ENCODE data around the gene FAM222A. TPM values are rescaled to one million over a fixed set of nuclear protein-coding genes. Genes with fewer than 3 reads are reported as not detected.
A peak's percentile ranks its signal among the peaks of the same experiment; 100 is the strongest.

The FAM222A gene
- total RNA-seq, 4 donors from 2014 or later: 1.4 to 3.0 (median 1.8) TPM

- H3K27ac ChIP-seq: no peak overlapping the region
- TF ChIP-seq EP300 (IDR thresholded peaks at IDR 0.05; ENCODE audit: low read depth) (no peak), POLR2AphosphoS5 (IDR thresholded peaks at IDR 0.05) (no peak), POLR2A (IDR thresholded peaks at IDR 0.05) (no peak)
- TF ChIP-seq, protein P1, sequence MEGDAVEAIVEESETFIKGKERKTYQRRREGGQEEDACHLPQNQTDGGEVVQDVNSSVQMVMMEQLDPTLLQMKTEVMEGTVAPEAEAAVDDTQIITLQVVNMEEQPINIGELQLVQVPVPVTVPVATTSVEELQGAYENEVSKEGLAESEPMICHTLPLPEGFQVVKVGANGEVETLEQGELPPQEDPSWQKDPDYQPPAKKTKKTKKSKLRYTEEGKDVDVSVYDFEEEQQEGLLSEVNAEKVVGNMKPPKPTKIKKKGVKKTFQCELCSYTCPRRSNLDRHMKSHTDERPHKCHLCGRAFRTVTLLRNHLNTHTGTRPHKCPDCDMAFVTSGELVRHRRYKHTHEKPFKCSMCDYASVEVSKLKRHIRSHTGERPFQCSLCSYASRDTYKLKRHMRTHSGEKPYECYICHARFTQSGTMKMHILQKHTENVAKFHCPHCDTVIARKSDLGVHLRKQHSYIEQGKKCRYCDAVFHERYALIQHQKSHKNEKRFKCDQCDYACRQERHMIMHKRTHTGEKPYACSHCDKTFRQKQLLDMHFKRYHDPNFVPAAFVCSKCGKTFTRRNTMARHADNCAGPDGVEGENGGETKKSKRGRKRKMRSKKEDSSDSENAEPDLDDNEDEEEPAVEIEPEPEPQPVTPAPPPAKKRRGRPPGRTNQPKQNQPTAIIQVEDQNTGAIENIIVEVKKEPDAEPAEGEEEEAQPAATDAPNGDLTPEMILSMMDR (IDR thresholded peaks at IDR 0.05): no peak
- WGBS, 2 donors (ENCODE audit: low coverage in 1 of 2): 16% methylated on average over 7 of the region's 7 CpGs; no CpG with 5 or more reads in 1 of the 2 donors
- in situ Hi-C loops (cut with MboI; ENCODE audit: low pct_ligation_motif_present in 1 of 4, low pct_unique_long_range_greater_than_20kb in 1 of 4, low sequenced_read_pairs in 3 of 4): no loop called here
- DNase-seq: peak; percentile 21
- intact Hi-C loops (cut with DNase I; ENCODE audit: low total_unique reads): no loop called here
- H3K4me1 ChIP-seq: peaks cover 3 to 24% (median 10%) of the 10 kb centered on the region in 4 donors
- H3K27me3 ChIP-seq: no peaks in the 10 kb centered on the region
- no peak overlapping the region for H3K4me3 ChIP-seq
- H3K9me3 ChIP-seq: no peaks in the 10 kb centered on the region
- no peaks in the 10 kb centered on the region for H3K36me3 ChIP-seq
Measured at GRCh38 chr12:109678719-109679118, 34.9 kb upstream of the FAM222A start.

GRCh38 chr12:109679501-109680263 lies 33.9 kb upstream of the FAM222A start:
- WGBS, 2 donors (ENCODE audit: low coverage in 1 of 2): 46% methylated on average over 7 of the region's 8 CpGs; no CpG with 5 or more reads in 1 of the 2 donors
- intact Hi-C loops (cut with DNase I; ENCODE audit: low total_unique reads): no loop called here
- no peaks in the 10 kb centered on the region for H3K9me3 ChIP-seq
- no peak for DNase-seq
- H3K36me3 ChIP-seq: no peaks in the 10 kb centered on the region
- in situ Hi-C loops (cut with MboI; ENCODE audit: low pct_ligation_motif_present in 1 of 4, low pct_unique_long_range_greater_than_20kb in 1 of 4, low sequenced_read_pairs in 3 of 4): no loop called here
- no peaks in the 10 kb centered on the region for H3K27me3 ChIP-seq
- H3K27ac ChIP-seq: no peak overlapping the region
- no peak overlapping the region for H3K4me3 ChIP-seq
- TF ChIP-seq, protein P1 (IDR thresholded peaks at IDR 0.05): no peak
- TF ChIP-seq EP300 (IDR thresholded peaks at IDR 0.05; ENCODE audit: low read depth) (no peak), POLR2AphosphoS5 (IDR thresholded peaks at IDR 0.05) (no peak), POLR2A (IDR thresholded peaks at IDR 0.05) (no peak)
- H3K4me1 ChIP-seq: peaks cover 3 to 24% (median 10%) of the 10 kb centered on the region in 4 donors

- H3K9me3 ChIP-seq: no peaks in the 10 kb centered on the region
- in situ Hi-C loops (cut with MboI; ENCODE audit: low pct_ligation_motif_present in 1 of 4, low pct_unique_long_range_greater_than_20kb in 1 of 4, low sequenced_read_pairs in 3 of 4) (no loop called here), intact Hi-C loops (cut with DNase I; ENCODE audit: low total_unique reads) (no loop called here)
- 25 to 55% methylated on average over 2 to 4 of the region's 4 CpGs for WGBS, 2 donors (ENCODE audit: low coverage in 1 of 2)
- TF ChIP-seq, protein P1 (IDR thresholded peaks at IDR 0.05): no peak
- TF ChIP-seq POLR2A (IDR thresholded peaks at IDR 0.05) (no peak), POLR2AphosphoS5 (IDR thresholded peaks at IDR 0.05) (no peak), EP300 (IDR thresholded peaks at IDR 0.05; ENCODE audit: low read depth) (no peak)
- H3K4me3 ChIP-seq: no peak overlapping the region
- H3K27ac ChIP-seq: no peak overlapping the region
- DNase-seq: peak; percentile 17
- no peaks in the 10 kb centered on the region for H3K36me3 ChIP-seq
- H3K4me1 ChIP-seq: peaks cover 3 to 24% (median 10%) of the 10 kb centered on the region in 4 donors
- no peaks in the 10 kb centered on the region for H3K27me3 ChIP-seq
Measured at GRCh38 chr12:109680264-109681005, 33.2 kb upstream of the FAM222A start.

DNA sequence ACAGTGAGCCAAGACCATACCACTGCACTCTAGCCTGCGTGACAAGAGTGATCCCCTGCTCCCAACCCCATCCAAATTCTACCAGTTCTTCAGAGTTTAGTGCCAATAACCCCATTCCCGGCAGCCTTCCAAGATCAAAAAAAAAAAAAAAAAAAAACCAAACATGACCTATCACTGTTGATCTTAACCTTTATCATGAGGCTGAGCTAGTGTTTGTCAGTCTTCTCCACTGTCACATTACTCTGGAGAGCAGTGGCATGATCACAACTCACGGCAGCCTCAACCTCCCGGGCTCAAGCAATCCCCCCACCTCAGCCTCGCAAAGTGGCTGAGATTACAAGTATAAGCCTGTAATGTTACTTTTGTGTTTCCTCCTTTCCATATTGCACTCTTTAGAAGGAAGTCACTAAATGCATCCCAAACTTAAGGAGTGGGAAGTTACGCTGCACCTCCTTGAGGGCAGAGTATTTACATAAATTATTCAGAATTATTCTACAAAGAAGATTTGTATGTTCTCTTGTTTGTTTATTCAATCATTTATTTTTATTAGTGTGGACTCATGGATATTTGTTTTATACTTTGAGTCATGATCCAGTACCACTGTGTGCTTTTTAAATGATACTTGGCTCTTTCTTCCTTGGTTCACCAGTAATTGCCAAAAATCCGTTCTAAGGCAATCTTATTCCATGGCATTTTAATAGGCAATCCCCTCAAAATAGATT lies 31.5 kb upstream of the FAM222A start:
- Histone ChIP-seq H3K4me1 (peaks cover 3 to 24% (median 10%) of the 10 kb centered on the region in 4 donors), H3K4me3 (no peak overlapping the region), H3K9me3 (no peaks in the 10 kb centered on the region), H3K36me3 (no peaks in the 10 kb centered on the region), H3K27ac (no peak overlapping the region), H3K27me3 (no peaks in the 10 kb centered on the region)
- 51 to 60% methylated on average over 4 to 7 of the region's 7 CpGs for WGBS, 2 donors (ENCODE audit: low coverage in 1 of 2)
- no peak for DNase-seq
- TF ChIP-seq, protein P1 (IDR thresholded peaks at IDR 0.05): no peak
- TF ChIP-seq POLR2A (IDR thresholded peaks at IDR 0.05): no peak
- TF ChIP-seq EP300 (IDR thresholded peaks at IDR 0.05; ENCODE audit: low read depth): no peak
- in situ Hi-C loops (cut with MboI; ENCODE audit: low pct_ligation_motif_present in 1 of 4, low pct_unique_long_range_greater_than_20kb in 1 of 4, low sequenced_read_pairs in 3 of 4) (no loop called here), intact Hi-C loops (cut with DNase I; ENCODE audit: low total_unique reads) (no loop called here)
